HPDE6-E6E7 (cell line): ENCODE results near the gene CDH1.
A peak's percentile ranks its signal among the peaks of the same experiment; 100 is the strongest.
"Not testable (repeated sequence)": the region's sequence is repeated elsewhere in the genome, so short reads cannot be mapped to it uniquely, and the experiment has no call there.

Experiments used
- DNase-seq: peaks from one replicate; pipeline ENCODE4 v3.0.0; 2011; ENCODE audit warnings: missing footprints; ENCODE audit errors: extremely low spot score

The CDH1 gene

DNA sequence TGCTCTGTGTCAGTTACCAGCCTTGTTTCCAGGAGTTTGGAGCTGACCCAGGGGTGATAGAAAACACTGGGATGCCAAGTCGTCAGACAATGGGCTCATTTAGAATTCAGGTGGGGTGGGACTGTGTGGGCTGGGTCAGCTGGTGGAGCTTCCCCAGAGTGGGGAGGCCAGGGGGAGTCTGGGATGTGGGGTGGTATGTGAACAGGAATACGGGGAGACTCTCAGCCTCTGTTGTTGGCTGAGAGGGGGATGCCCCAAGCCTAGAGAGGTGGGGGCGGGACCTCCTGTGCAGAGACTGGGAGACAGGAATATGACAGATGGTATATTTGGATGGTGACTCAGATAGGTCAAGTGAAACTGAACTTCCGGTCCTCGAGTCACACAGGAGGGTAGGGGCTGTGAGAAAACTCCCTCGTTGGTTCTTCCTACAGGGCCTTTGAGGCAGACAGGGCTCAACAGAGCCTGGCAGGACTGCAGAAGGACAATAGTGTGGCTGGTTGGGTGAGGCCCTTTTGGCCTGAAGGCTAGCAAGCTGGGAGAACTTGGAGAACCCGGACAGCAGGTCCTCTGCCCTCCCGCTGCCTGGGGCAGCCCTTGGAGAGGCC lies 23.7 kb downstream of the CDH1 start:
- peak; percentile 86 for DNase-seq

DNA sequence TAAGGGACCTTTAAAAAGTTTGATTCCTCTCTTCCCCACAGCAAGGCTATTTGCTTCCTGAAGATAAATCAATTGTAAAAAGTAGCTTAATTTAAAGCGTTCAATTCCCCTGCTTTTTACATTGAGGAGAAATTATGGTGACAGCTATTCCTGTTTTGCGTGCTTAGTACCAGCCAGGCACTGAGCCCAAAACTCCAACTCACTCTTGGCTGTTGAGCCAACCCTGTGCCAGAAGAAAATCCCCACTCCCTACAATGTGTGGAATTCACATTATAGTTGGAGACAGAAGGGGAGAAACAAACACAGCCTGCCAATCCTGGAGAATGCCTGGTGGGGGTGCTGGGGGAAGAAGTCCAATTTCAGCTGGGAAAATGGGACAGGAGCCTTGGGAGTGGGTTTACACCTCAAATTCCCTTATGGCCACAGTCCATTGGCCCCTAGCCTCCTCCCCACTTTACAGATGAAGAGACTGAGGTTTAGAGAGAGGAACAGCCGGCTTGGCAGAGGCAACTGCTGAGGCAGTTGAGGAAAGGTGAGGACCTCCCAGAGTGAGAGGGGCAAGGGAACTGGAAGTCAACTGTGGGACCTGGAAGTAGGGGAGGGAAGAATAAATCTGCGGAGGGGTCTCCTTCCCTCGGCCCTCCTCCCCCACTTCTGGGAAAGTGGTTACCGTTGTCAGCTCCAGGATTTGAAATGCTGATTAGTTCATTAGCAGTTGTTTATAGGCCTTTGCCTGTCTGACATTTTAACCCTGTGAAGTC lies 26.1 kb downstream of the CDH1 start:
- DNase-seq: no peak

DNA sequence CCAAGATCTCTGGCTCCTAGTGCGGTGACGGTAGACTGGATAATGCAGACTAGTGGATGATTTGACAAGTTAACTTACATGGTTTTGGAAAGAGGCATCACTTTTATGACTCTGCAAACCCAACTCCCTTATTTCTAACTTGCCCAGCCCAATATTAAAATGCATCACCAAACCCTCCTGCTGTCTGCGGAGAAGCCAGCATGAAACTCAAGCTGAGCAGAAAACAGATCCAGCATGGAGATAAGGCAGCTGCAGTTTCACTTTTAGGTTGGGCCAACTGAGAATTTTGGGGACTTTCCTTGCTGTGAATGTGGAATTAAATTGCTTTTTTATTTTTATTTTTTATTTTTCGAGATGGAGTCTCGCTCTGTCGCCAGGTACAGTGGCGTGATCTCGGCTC lies 27.8 kb downstream of the CDH1 start:
- DNase-seq: no peak

DNA sequence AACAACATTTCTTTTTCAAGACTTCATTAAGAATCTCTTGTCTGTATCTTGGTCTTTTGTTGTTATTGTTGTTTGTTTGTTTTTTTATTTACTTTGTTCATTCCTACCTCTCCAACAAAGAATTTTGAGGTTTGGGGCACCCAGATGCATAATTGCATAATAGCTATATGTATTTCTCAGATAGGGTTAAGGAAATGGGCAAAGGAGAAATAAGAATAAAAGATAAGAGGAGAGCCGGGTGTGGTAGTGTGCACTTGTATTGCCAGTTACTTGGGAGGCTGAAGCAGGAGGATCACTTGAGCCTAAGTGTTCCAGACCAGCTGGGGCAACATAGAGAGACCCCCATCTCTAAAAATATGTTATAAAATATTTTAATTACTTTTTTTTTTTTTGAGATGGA lies 30.5 kb downstream of the CDH1 start:
- no peak for DNase-seq

DNA sequence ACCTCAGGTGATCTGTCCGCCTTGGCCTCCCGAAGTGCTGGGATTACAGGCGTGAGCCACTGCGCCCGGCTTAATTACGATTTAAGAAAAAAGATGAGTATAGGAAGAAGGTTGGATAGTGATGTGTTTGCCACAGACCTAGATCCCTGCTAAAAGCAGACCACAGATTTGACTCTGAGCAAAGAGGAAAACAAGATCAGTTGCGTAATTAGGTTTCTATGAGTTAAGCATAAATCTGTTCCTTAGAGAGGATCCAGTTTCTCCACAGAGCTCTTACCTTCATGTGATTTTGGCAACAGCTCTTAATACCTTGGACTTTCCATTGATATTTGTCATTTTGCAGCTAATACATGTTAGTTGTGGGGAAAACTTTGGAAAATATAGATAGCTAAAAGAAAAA lies 31.1 kb downstream of the CDH1 start:
- DNase-seq: no peak

DNA sequence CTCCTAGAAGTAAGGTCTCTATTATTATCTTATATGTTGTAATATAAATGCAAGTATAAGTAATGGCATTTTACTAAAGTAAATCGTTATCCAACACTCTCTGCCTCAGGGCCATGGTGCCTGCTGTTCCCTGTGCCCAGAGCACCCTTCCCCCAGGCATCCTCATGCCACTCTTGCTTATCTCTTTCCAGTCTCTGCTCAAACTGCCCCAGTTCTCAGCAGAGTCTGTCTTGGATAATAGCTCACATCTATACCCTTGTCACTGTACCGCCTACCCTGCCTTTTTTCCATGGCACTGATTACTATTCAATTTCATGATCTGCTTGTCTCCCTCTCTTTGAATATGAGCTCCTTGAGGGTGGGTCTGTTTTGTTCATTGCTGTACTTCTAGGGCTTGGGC lies 31.7 kb downstream of the CDH1 start:
- DNase-seq: no peak

DNA sequence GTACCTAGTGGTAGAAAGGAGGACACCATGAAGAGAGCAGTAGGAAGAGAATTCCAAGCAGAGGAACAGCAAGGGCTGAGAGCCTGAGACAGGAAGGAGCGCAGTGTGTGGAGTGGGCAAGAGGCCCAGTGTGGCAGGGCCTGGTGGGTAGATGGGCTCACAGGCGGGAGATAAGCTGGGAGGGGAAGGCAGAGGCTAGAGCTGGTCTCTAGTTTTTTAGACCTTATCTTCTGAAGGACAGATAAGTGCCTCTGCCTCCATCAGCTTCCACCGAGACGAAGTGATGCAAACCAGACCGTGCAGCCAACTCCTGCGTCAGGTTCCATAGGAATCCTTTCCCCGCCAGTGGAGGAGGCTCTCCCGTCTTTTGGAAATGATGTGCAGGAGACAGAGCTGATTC lies 33.6 kb downstream of the CDH1 start:
- no peak for DNase-seq

DNA sequence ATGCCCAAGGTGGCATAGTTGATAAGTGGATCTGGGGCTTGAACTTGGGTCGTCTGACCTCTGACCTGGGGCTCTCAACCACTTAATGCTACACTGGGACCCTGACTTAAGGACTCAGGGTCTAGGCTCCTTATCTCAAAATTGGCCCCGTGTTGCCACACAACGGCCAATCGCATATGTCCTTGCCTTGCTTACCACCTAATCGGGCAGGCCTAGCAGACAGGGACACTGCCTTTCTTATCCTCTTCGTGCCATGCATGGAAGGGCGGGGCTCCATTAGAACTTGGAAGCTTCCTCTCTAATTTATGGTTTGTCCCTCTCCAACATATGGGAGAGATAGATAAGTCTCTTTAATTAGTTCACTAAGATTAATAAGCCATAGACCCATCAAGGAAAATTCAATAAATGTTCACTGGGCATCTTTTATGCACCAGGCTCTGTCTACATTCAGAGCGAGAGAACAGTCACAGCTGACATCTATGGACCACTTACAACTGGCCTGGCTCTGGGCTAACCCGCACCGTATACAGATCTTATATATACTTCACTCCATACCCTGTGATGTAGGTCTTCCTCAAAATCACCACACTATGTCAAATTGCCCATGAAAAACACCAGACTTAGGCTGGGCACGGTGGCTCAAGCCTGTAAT lies 35.1 kb downstream of the CDH1 start:
- DNase-seq: no peak

DNA sequence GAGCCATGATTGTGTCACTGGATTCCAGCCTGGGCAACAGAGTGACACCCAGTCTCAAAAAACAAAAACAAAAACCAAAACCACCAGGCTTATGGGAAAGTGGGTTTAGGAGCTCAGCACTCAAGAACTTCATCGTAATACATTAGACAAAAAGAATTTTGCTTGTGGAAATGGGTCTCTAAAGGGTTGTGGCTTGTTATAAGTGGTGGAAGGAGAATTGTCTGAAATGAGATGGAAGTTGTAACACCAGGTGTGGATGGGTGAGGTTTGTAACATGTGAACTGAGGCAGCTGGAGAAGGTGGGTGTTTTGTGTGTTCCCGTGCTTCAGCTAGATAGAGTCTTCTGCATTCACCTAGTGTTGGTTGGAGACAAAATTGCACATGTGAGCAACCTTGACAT lies 35.8 kb downstream of the CDH1 start:
- DNase-seq: no peak

DNA sequence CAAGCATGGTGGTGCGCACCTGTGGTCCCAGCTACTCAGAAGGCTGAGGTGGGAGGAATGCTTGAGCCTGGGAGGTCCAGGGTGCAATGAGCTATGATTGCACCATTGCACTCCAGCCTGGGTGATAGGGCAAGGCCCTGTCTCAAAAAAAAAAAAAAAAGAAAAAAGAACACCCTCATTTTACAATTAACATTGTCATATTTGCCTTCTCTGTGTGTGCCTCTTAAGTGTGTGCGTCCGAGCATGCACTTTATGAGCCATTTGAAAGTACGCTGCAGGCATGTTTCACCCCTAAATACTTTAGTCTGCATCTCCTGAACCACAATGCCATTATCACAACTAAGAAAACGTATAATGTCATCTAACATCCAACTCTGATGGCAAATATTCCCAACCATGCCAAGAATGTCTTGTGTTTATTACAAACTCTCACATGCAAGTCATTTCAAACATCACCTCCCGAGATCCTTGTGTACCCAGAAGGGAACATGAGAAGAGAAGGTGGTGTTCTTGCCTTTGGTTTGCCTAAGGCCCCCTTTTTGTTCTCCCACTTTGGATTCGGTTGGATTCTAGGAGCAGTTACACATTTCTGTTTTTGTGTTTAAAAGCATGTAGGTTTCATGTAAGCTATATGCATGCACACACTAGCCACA lies 38.0 kb downstream of the CDH1 start:
- DNase-seq: no peak

DNA sequence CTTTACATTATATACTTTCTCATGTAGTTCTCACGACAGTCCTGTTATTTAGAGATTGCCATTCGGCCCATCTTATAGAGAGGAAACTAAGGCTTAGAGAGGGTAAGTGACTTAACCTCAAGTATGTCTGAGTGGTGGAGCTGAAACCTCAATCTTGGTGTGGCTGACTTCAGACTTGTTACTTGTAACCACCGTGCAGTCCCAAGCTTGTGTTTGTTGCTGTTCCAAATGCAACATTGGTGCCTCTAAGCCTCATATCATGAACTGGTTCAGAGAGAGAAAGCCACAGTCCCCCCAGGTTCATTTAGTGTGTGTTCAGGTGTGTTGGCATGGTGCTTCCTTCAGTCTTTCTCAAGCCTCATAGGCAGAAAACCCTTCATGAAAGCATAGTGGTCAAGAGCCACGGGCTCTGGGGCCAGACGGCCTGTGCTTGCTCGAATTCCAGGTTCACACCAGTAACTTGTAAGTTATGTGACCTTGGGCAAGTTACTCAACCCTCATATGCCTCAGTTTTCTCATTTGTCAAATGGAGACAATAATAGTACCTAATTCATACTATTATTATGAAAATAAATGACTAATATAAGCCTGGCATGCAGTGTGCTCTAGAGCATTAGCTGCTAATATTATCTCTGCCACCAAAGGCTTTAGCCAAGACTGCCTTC lies 39.9 kb downstream of the CDH1 start:
- no peak for DNase-seq

DNA sequence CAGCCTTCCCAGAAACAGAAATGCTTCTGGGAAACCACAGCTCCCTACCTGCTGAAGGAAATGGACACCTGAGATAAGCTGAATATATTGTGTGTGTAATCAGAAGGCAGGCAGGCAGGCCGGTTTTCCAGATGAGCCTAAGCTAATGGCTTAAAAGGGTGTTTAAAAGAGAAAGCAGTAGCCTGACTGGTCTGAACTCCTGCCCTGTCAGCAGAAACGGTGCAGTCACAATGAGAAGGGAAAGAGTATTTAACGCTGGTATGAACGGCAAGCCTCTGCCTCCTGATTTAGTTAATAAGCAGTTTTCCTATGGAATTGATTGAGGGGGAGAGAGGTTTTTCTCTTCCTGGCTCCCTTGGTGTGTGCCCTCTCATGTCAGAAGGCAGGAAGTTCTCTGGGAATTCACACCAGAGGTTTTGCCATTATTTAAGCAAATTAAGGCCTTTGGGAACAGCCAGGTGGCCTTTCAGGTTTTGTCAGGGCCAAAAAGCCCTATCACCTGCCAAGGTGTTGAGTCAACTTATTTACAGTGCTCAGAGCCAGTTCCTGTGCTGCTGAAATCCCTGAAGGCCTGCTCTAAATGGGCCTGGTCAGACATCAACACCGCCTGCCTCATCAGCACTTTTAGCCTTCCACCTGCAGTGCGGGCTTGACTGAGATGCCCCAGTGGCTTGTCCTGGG lies 41.6 kb downstream of the CDH1 start:
- DNase-seq: peak; percentile 76

DNA sequence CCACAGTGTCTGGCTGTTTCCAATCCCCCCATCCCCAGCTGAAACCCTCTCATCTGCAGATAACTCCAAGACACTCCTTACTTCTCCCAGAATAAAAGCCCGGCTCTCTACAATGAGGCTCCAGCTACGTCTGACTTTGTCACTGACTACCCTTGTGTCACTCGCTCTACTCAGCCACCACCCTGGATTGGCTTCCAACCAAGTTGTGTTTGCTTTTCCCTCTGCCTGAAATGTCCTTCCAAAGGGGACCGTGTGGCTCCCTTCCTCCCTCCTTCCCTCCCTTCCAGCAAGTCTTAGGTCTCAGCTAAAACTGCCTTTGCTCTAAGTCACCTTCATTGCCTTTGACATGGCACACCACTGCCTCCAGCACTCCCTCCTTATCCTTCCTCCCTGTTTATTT lies 42.8 kb downstream of the CDH1 start:
- no peak for DNase-seq

DNA sequence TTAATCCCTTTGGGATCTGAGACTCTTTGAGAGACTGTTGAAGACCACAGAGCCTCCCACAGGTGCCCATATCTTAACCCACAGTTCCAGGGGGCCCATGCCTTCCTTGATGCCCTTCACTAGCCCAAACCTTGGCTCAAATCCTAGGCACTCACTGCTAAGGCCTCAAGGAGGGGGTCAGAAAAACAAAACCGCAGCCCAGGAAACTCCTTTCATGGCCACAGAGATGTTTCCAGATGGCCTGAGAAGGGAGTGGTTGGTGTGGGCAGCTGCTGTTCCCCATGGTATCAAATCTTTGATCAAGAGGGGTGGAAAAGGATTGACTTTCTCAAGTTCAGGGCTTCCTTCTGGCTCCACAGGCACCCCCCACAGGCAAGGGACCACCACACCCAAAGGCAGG lies 44.7 kb downstream of the CDH1 start:
- DNase-seq: no peak

DNA sequence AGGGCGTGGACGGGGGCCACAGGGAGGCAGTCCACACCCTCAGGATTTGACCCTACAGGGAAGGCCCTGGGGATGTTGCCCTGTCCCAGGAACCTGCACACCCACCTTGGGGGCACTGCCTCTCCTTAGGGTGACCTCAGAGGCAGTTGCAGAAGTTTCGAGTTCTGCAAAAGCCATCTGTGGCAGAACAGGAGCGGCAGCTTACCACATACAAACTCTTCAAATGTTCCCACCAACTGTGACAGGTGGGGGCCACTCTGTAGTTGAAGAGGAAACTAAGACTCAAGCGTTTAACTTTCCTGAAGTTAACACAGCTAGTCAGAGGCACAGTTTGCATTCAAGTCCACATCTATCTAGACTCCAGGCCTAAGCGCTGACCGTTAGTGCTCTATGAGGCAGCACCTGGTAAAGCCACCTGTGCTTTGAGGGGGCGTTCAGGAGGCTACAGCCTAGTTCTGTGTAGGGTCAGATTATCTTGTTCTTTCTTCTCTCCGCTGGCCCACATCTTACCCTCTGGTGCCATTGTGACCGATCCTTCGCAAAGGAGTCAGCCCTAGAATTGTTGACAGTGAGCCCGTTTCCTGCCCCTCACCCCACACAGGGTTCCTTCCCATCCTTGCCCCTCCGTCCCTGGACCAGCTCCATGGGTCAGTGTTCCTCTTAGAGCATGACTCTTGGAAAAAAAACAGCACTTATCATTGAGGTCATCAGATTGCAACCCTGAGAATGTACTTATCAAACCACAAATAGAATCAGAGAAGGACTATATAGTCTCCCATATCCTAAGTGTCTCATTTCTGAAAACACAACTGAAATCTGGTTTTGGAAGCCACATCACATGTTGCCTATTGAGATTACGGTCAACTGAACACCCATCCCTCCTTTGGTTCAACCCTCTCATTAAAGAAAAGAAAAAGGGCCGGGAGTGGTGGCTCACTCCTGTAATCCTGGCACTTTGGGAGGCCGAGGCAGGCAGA lies 45.4 kb downstream of the CDH1 start:
- DNase-seq: no peak

DNA sequence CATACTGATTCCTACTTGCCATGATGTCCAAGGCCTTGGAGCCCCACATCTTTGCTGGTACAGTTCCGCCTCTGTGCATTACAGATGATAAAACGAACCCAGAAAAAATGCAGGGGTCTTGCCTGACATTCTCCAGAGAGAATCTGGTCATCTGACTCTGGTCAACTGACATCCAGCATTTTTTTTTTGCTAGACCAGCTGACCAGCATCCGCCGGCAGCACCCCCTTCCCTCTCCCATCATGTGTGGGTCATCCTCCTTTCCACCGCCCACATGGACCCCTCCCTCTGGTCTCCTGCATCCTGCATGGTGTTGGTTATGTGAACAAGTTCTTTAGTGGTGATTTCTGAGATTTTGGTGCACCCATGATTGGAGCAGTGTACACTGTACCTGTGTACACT lies 47.1 kb downstream of the CDH1 start:
- no peak for DNase-seq

DNA sequence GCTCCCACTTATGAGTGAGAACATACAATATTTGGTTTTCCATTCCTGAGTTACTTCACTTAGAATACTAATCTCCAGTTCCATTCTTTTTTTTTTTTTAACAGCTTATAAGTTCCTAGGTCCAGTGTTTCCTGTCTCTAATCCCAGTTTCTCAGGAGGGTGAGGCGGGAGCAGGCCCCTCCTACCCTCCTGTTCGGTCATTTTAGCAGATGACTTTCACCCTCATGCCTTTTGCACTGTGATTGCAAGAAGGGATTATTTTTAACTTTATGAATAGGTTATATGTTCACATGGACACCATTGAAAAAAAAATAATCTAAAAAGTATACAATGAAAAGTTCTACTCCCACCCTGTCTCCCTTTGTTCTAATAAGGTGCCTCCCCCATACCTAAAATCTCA lies 47.6 kb downstream of the CDH1 start:
- no peak for DNase-seq

DNA sequence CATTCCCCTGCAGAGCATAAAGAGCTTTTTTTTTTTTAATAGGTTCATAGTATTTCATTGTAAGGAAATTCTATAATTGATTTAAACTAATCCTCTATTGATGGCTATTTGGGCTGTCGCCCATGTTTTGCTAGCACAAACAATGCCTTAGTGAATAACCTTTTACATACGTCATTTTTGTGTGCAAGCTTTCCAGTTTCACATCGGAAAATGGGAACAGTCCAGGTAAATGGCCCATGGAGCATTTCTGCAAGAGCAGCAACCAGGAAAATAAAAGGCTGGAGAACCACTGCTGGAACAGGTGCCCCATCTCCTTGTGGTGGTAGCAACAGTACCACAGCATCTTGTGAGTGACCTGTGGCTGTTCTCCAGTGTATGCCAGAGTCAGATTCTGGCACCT lies 48.6 kb downstream of the CDH1 start:
- no peak for DNase-seq

DNA sequence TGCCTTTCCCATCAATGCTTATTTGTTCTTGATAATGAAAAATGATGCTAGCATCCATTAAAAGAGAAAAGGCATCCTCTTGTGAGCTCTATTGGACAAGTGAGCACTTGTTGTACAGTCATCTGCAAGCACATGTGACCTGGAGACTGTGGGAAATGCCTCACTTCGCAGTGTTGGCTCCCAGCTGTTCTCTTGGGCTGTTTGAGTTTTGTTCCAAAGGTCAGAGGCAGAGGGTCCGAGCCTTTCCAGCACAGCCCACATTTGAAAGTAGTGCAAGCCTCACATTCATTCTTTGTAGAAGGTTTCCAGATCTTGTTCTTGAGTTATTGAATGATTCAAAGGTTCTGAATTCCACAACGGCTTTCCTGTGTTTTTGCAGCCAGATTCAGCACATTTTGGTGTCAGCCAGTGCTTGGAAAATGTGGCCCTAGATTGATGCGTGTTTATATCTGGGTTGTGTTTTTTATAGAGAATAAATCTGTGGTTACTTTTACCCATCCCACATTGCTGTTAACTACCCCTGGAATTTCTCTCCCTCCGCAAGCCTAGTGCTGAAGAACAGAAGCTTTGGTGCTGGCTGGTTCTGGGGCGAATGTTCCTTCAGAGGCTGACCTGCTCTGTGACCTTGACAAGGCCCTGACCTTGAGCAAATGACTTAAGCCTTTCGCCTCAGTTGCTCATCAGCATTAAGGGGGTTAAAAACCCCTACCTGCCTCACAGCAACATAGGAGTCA lies 49.8 kb downstream of the CDH1 start:
- DNase-seq: peak; percentile 89

DNA sequence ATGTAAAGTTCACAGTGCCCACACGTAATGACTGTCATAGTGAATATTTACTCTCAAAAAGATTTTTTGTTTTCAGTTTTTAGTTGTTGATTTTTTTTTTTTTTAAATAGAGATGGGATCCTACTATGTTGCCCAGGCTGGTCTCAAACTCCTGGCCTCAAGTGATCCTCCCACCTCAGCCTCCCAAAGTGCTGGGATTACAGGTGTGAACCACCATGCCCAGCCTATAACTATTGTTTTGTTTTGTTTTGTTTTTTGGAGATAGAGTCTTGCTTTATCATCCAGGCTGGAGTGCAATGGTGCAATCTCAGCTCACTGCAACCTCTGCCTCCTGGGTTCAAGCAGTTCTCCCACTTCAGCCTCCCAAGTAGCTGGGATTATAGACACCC lies 50.3 kb downstream of the CDH1 start:
- DNase-seq: not testable (repeated sequence)
